CD14-positive monocyte (primary cell): ENCODE results near the gene ISG15. TPM values are rescaled to one million over a fixed set of nuclear protein-coding genes. Genes with fewer than 3 reads are reported as not detected.
A peak's percentile ranks its signal among the peaks of the same experiment; 100 is the strongest.

Source experiments
- DNase-seq, 3 donors: peaks; one replicate each; pipeline ENCODE4 v3.0.0-alpha.2; 2011 to 2022
- H2AFZ ChIP-seq: 2 replicates; pipeline ENCODE4 v1.6.0; 2012; ENCODE audit warnings: mild to moderate bottlenecking, low read depth, low read length, inconsistent platforms; ENCODE audit not compliant: insufficient read depth, poor library complexity, severe bottlenecking
- H3K27ac ChIP-seq, 2 donors: 1 replicate in 1 of 2; 2 replicates in 1 of 2; pipeline ENCODE4 v1.5.1; 2012 to 2013; ENCODE audit warnings: low read length in 2 of 2, control low read depth in 1 of 2, inconsistent platforms in 1 of 2, low read depth in 1 of 2, mild to moderate bottlenecking in 1 of 2
- H3K27me3 ChIP-seq, 2 donors: one replicate each; pipeline versions ENCODE4 v1.6.0 to v1.6.1; 2011 to 2013; ENCODE audit warnings: low read length in 2 of 2; ENCODE audit not compliant: control insufficient read depth in 2 of 2, insufficient read depth in 2 of 2
- H3K36me3 ChIP-seq, 2 donors: replicated peaks in 1 of 2; 1 replicate in 1 of 2; 2 replicates in 1 of 2; pipeline versions ENCODE4 v1.5.1 to v1.6.1; 2012 to 2013; ENCODE audit warnings: low read length in 2 of 2, control low read depth in 1 of 2, inconsistent platforms in 1 of 2, mild to moderate bottlenecking in 1 of 2; ENCODE audit not compliant: insufficient read depth in 2 of 2, control insufficient read depth in 1 of 2
- H3K4me1 ChIP-seq, 2 donors: 1 replicate in 1 of 2; 2 replicates in 1 of 2; pipeline versions ENCODE4 v1.5.1 to v1.6.1; 2012 to 2013; ENCODE audit warnings: low read length in 2 of 2, control low read depth in 1 of 2, inconsistent platforms in 1 of 2, mild to moderate bottlenecking in 1 of 2, moderate library complexity in 1 of 2; ENCODE audit not compliant: insufficient read depth in 2 of 2, control insufficient read depth in 1 of 2
- H3K4me2 ChIP-seq: replicated peaks from 2 replicates; pipeline ENCODE3; 2012; ENCODE audit warnings: low read length, moderate library complexity, mild to moderate bottlenecking; ENCODE audit not compliant: poor library complexity, severe bottlenecking; ENCODE audit errors: extremely low read depth
- H3K4me3 ChIP-seq, 3 experiments: fragments of 200-600 bp in 1 of 3; sonication (generic) in 1 of 3; replicated peaks in 1 of 3; 1 replicate in 2 of 3; 2 replicates in 1 of 3; pipeline ENCODE4 v1.5.1; 2011 to 2013; ENCODE audit warnings: low read length in 3 of 3, mild to moderate bottlenecking in 3 of 3, control low read depth in 2 of 3, low read depth in 2 of 3, inconsistent platforms in 1 of 3, moderate library complexity in 1 of 3
- H3K79me2 ChIP-seq: 2 replicates; pipeline ENCODE4 v1.6.0; 2012; ENCODE audit warnings: mild to moderate bottlenecking, control low read depth, inconsistent platforms, low read length, moderate library complexity; ENCODE audit not compliant: insufficient read depth
- H3K9ac ChIP-seq: 2 replicates; pipeline ENCODE4 v1.6.0; 2017; ENCODE audit warnings: low read length, mild to moderate bottlenecking; ENCODE audit not compliant: insufficient read depth, poor library complexity, severe bottlenecking
- H3K9me3 ChIP-seq, 2 donors: replicated peaks in 1 of 2; 1 replicate in 1 of 2; 2 replicates in 1 of 2; pipeline versions ENCODE4 v1.5.1 to v1.6.1; 2012 to 2013; ENCODE audit warnings: low read length in 2 of 2, control low read depth in 1 of 2; ENCODE audit not compliant: control insufficient read depth in 1 of 2, insufficient read depth in 1 of 2
- H4K20me1 ChIP-seq: 2 replicates; pipeline ENCODE4 v1.6.0; 2012; ENCODE audit warnings: mild to moderate bottlenecking, low read length, control low read depth, moderate library complexity; ENCODE audit not compliant: insufficient read depth
- H3K27ac Mint-ChIP-seq, 7 donors: one replicate each; pipeline ENCODE4 v1.8.0; 2020; ENCODE audit warnings: mild to moderate bottlenecking in 7 of 7, mixed read lengths in 7 of 7, moderate library complexity in 6 of 7, inconsistent platforms in 2 of 7
- H3K27me3 Mint-ChIP-seq, 3 donors: one replicate each; pipeline ENCODE4 v1.8.0; 2021 to 2022; ENCODE audit warnings: low read depth in 3 of 3, mild to moderate bottlenecking in 3 of 3, mixed read lengths in 3 of 3, moderate library complexity in 3 of 3, inconsistent platforms in 1 of 3
- H3K36me3 Mint-ChIP-seq, 2 donors: one replicate each; pipeline ENCODE4 v1.8.0; 2020; ENCODE audit warnings: mixed read lengths in 2 of 2, inconsistent platforms in 1 of 2, mild to moderate bottlenecking in 1 of 2
- H3K4me1 Mint-ChIP-seq: one replicate; pipeline ENCODE4 v1.8.0; 2020; ENCODE audit warnings: mild to moderate bottlenecking, mixed read lengths
- H3K4me3 Mint-ChIP-seq, 2 donors: one replicate each; pipeline ENCODE4 v1.8.0; 2020; ENCODE audit warnings: mild to moderate bottlenecking in 2 of 2, mixed read lengths in 2 of 2, moderate library complexity in 1 of 2
- H3K9me3 Mint-ChIP-seq, 7 donors: one replicate each; pipeline ENCODE4 v1.8.0; 2020 to 2022; ENCODE audit warnings: mixed read lengths in 7 of 7, mild to moderate bottlenecking in 6 of 7, moderate library complexity in 6 of 7, inconsistent platforms in 2 of 7
- CTCF ChIP-seq: fragments of 200-600 bp; IDR thresholded peaks from one replicate; pipeline ENCODE4 v1.8.0; 2022; ENCODE audit warnings: antibody characterized with exemption, mild to moderate bottlenecking
- WGBS: methylation state at CpG from one replicate; pipeline ENCODE4 v1.1.5; 2013; ENCODE audit warnings: missing lambda C conversion rate; ENCODE audit not compliant: insufficient coverage; 5-methylcytosine and 5-hydroxymethylcytosine counted together
- intact Hi-C, 2 donors: fragments of 100-400 bp; cut with micrococcal nuclease; formaldehyde crosslinking; loops; one replicate each; pipeline versions ENCODE4 v1.15.0 to v1.15.1; 2023
- polyA plus RNA-seq, 3 donors: library from polyadenylated mRNA; depleted of rRNA in 1 of 3; unstranded in 2 of 3; stranded (reverse) in 1 of 3; fragments of 300-500 nt in 2 of 3; fragments of >200 nt in 1 of 3; fragmentation: Illumina TruSeq in 2 of 3; gene quantifications; 1 replicate in 2 of 3; 2 replicates in 1 of 3; pipeline ENCODE4 v1.2.3, GENCODE V29; 2012 to 2021

Gene ISG15
- polyA plus RNA-seq, 3 donors: 128 to 241 (median 145) TPM

DNA sequence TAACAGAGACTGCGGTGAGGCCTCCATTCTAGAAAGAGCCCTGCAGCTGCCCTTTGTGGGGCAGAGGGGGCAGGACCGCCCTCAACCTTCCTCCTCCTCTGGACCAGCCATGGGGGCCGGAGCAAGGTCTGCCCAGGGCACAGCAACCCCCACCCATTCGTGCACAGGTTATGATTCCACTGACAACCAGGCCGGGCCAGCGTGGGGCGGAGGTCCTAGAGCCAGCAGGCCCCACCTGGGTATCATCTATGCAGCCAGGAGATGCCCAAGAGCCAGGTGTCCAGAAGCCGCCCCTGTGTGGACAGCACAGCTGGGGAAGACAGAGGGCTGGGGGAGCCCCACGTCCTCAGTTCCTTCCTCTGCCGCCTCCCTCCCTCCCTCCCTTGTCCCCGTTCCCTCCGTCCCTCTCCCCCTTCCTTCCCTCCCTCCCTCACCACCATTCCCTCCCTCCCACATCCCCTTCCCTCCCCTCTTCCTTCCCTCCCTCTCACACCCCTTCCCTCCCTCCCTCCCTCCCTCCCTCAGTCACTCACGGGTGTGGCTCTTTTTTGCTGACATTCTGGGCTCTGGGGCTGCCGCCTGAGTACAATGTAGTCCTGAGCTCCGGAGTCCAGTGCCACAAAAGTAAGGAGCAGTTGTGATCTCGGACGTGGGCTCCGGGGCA, 48.5 kb downstream of the ISG15 start:
- Histone ChIP-seq H3K27me3 (peaks cover 6 to 61% of the 10 kb centered on the region in 2 donors), H3K36me3 (no peaks in the 10 kb centered on the region), H3K79me2 (no peaks in the 10 kb centered on the region), H3K9me3 (peaks cover 0 to 3% of the 10 kb centered on the region in 2 donors), H3K4me1 (peaks cover 26 to 34% of the 10 kb centered on the region in 2 donors), H3K4me3 (no peak overlapping the region), H3K27ac (no peak overlapping the region), H4K20me1 (no peaks in the 10 kb centered on the region), H2AFZ (no peak overlapping the region), H3K9ac (peak overlapping the region; percentile 15), H3K4me2 (no peak overlapping the region)
- Mint-ChIP-seq H3K9me3 (peaks cover 0 to 10% (median 5%) of the 10 kb centered on the region in 7 donors), H3K36me3 (peaks cover 0 to 4% of the 10 kb centered on the region in 2 donors), H3K27me3 (peaks cover 61 to 85% (median 77%) of the 10 kb centered on the region in 3 donors), H3K27ac (peak overlapping the region in 2 of 7 donors; percentile 30 to 74), H3K4me1 (peaks cover 20% of the 10 kb centered on the region), H3K4me3 (peak overlapping the region; percentile 20 to 67)
- WGBS: 38% methylated on average over 11 of the region's 18 CpGs
- intact Hi-C loops: loop anchor here (5.0 to 10.0 kb wide), 2 partner anchors 77 to 80 kb away; partner anchors contain the start of gene PERM1 (in 2 of the 2)
- TF ChIP-seq CTCF: no peak
- DNase-seq: peak in 2 of 3 donors; percentile 51 to 53

DNA sequence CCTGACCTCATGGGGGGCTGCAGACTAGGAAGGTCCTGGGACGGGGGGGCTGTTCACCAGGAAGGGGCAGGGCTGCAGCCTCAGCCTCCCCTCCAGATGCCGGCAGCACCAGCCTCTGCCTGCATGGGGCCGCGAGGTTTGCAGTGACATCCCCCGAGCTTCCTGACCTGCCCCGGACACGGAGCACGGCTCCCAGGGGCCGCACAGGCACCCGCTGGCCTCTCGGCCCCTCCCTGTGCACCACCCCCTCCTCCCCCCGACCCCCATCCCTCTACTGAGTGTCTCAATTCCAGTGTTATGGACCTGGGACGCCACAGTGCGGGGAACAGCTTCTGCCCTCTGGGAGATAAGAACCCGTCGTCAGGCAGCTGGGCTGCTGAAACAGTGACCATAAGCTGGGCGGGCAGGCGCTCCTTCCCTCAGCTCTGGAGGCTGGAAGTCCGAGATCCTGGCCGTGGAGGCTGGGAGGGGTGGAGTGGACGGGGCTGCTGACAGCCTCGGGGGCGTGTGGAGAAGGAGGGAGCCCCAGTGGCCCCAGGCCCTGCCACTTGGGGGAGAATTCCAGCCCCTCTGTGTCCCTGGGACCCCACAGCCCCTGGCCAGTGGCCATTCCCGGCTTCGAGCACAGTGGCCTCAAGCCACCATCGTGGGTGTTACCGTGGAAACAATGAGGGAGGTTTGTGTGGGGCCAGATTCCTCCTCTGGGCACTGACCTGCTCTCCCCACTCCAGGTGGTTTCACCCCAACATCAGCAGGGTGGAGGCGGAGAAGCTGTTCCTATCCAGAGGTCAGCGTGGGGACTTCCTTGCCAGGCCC, 49.3 kb downstream of the ISG15 start:
- Mint-ChIP-seq H3K9me3 (peaks cover 0 to 10% (median 5%) of the 10 kb centered on the region in 7 donors), H3K4me3 (peak overlapping the region; percentile 27 to 82), H3K4me1 (peaks cover 20% of the 10 kb centered on the region), H3K36me3 (peaks cover 0 to 4% of the 10 kb centered on the region in 2 donors), H3K27me3 (peaks cover 60 to 84% (median 75%) of the 10 kb centered on the region in 3 donors), H3K27ac (peak overlapping the region in 4 of 7 donors; percentile 3 to 58 (median 40))
- Histone ChIP-seq H3K4me3 (no peak overlapping the region), H3K27ac (no peak overlapping the region), H3K4me2 (no peak overlapping the region), H3K9ac (peak overlapping the region; percentile 15), H3K27me3 (peaks cover 6 to 59% of the 10 kb centered on the region in 2 donors), H3K79me2 (no peaks in the 10 kb centered on the region), H3K4me1 (peaks cover 26 to 34% of the 10 kb centered on the region in 2 donors), H2AFZ (no peak overlapping the region), H3K9me3 (peaks cover 0 to 3% of the 10 kb centered on the region in 2 donors), H4K20me1 (no peaks in the 10 kb centered on the region), H3K36me3 (no peaks in the 10 kb centered on the region)
- no peak for DNase-seq
- intact Hi-C loops: loop anchor here (5.0 to 10.0 kb wide), 2 partner anchors 78 to 80 kb away; partner anchors contain the start of gene PERM1 (in 2 of the 2)
- WGBS: 17% methylated on average over 17 of the region's 29 CpGs
- TF ChIP-seq CTCF: no peak
